Stomach (tissue), 9 donors: ENCODE measurements around the gene GHRL. TPM values are rescaled to one million over a fixed set of nuclear protein-coding genes. Genes with fewer than 3 reads are reported as not detected.

Experiments
- DNase-seq, 2 donors: peaks; one replicate each; pipeline versions ENCODE4 v3.0.0 to v3.0.0-alpha.2; 2013 to 2019
- H3K27ac ChIP-seq, 5 donors: fragments of 200-600 bp in 4 of 5; sonication (generic) in 4 of 5; one replicate each; pipeline ENCODE4 v1.5.1; 2013 to 2019; ENCODE audit warnings: mild to moderate bottlenecking in 1 of 5, moderate library complexity in 1 of 5
- H3K27me3 ChIP-seq, 3 donors: fragments of 200-600 bp; sonication (generic); one replicate each; pipeline ENCODE4 v1.5.1; 2017 to 2019; ENCODE audit warnings: mixed run types in 1 of 3
- H3K36me3 ChIP-seq, 4 donors: fragments of 200-600 bp; sonication (generic); 1 replicate in 3 of 4; 2 replicates in 1 of 4; pipeline ENCODE4 v1.5.1; 2016 to 2019
- H3K4me1 ChIP-seq, 4 donors: fragments of 200-600 bp; sonication (generic); one replicate each; pipeline ENCODE4 v1.5.1; 2016 to 2019
- H3K4me3 ChIP-seq, 4 donors: fragments of 200-600 bp; sonication (generic) in 3 of 4; one replicate each; pipeline ENCODE4 v1.5.1; 2016 to 2019; ENCODE audit warnings: mild to moderate bottlenecking in 1 of 4
- H3K9me3 ChIP-seq, 4 donors: fragments of 200-600 bp; sonication (generic); one replicate each; pipeline ENCODE4 v1.5.1; 2016 to 2019
- CTCF ChIP-seq, 7 experiments: fragments of 450-650 bp in 4 of 7; fragments of 200-600 bp in 3 of 7; sonication (generic) in 3 of 7; IDR thresholded peaks; one replicate each; pipeline ENCODE4 v1.5.1; 2016 to 2019; ENCODE audit warnings: antibody characterized with exemption in 7 of 7, control low read depth in 2 of 7, mild to moderate bottlenecking in 1 of 7
- EP300 ChIP-seq: sonication (generic); formaldehyde crosslinking; IDR thresholded peaks from one replicate; pipeline ENCODE4 v1.6.1; 2017; ENCODE audit warnings: antibody characterized with exemption
- POLR2A ChIP-seq, 4 donors: fragments of 450-650 bp; IDR thresholded peaks; one replicate each; pipeline ENCODE4 v1.6.1; 2016; ENCODE audit warnings: antibody characterized with exemption in 4 of 4, control low read depth in 2 of 4, mild to moderate bottlenecking in 1 of 4, moderate library complexity in 1 of 4
- POLR2AphosphoS5 ChIP-seq, 3 donors: sonication (generic); formaldehyde crosslinking; IDR thresholded peaks; one replicate each; pipeline ENCODE4 v1.6.1; 2016; ENCODE audit warnings: antibody characterized with exemption in 3 of 3
- WGBS, 5 donors: extraction: QIAGEN DNeasy Blood & Tissue Kit in 3 of 5; methylation state at CpG; one replicate each; pipeline versions ENCODE4 v1.1.5 to v1.1.7; 2013 to 2018; 5-methylcytosine and 5-hydroxymethylcytosine counted together
- intact Hi-C: fragments of 100-400 bp; cut with DNase I; formaldehyde crosslinking; loops from one replicate; pipeline ENCODE4 v1.15.1; 2023; ENCODE audit warnings: low total_unique reads
- polyA plus RNA-seq, 3 donors: library from polyadenylated mRNA; stranded (reverse); fragments of 200-250 nt; gene quantifications; one replicate each; pipeline ENCODE4 v1.2.3, GENCODE V29; 2013
- small RNA-seq, 4 donors: library from RNA; depleted of rRNA; stranded (forward); fragments of <200 nt; gene quantifications; one replicate each; pipeline ENCODE3, GENCODE V24; 2016
- total RNA-seq, 5 donors: library from RNA; depleted of rRNA; stranded (reverse); fragments of >200 nt; gene quantifications; one replicate each; pipeline versions ENCODE4 v1.1.0 to v1.2.3, GENCODE V29; 2014 to 2016
- donor health status: healthy with polysubstance abuse.
- donor health status: Bipolar disorder and iron deficiency.
- donor health status: healthy.

Gene GHRL
- total and polyA plus RNA-seq, 8 donors = 1.7 to 804 (median 253) TPM

GRCh38 chr3:10238345-10239183 is 54.2 kb downstream of the GHRL start:
- no peaks in the 10 kb centered on the region for H3K27me3 ChIP-seq
- no peak for TF ChIP-seq POLR2A (IDR thresholded peaks at IDR 0.05)
- no peak for TF ChIP-seq CTCF (IDR thresholded peaks at IDR 0.05)
- no peak for TF ChIP-seq EP300
- no peak for TF ChIP-seq POLR2AphosphoS5 (IDR thresholded peaks at IDR 0.05)
- H3K4me3 ChIP-seq = no peak overlapping the region
- peaks cover 8 to 73% (median 59%) of the 10 kb centered on the region in 4 donors for H3K36me3 ChIP-seq
- no peak for DNase-seq
- no peak overlapping the region for H3K27ac ChIP-seq
- peaks cover 0 to 8% (median 0%) of the 10 kb centered on the region in 4 donors for H3K4me1 ChIP-seq
- intact Hi-C loops = no loop called here
- WGBS, 5 donors = 85 to 91% (median 89%) methylated on average over 15 of the region's 15 CpGs
- H3K9me3 ChIP-seq = no peaks in the 10 kb centered on the region

Small RNAs within 50 kb of the gene (small RNA-seq; reads per million reads assigned to genes)
- gene MIR378B (0.20 to 0.46 (median 0.40) reads per million in 4 donors), gene RF02126 (0 reads per million in 4 donors)

Other genes starting within 250 kb of the GHRL start
- gene FANCD2OS, start 184.7 kb downstream of the GHRL start, total RNA-seq = not detected
- gene FANCD2OS, start 184.7 kb downstream of the GHRL start, polyA plus RNA-seq = not detected
- gene BRK1, start 177.3 kb downstream of the GHRL start, total RNA-seq = 100 to 1,000 TPM in 1 of 5 donors, 10 to 100 TPM in 4; 14.5 to 130 (median 51.9) TPM
- gene BRK1, start 177.3 kb downstream of the GHRL start, polyA plus RNA-seq = 100 to 1,000 TPM; 175 to 262 (median 218) TPM
- gene VHL, start 151.2 kb downstream of the GHRL start, total RNA-seq = 10 to 100 TPM; 30.8 to 66.8 (median 36.2) TPM
- 10 to 100 TPM; 19.4 to 23.0 (median 20.0) TPM for gene VHL, start 151.2 kb downstream of the GHRL start, polyA plus RNA-seq
- gene IRAK2, start 128.0 kb downstream of the GHRL start, total RNA-seq = 1 to 10 TPM in 3 of 5 donors, under 1 TPM in 1, not detected in 1; 0.45 to 6.2 (median 1.9) TPM
- gene IRAK2, start 128.0 kb downstream of the GHRL start, polyA plus RNA-seq = 1 to 10 TPM; 1.5 to 3.8 (median 3.2) TPM
- gene TATDN2, start 44.5 kb downstream of the GHRL start, total RNA-seq = 10 to 100 TPM; 15.2 to 37.5 (median 24.6) TPM
- gene TATDN2, start 44.5 kb downstream of the GHRL start, polyA plus RNA-seq = 10 to 100 TPM; 10.4 to 17.1 (median 14.4) TPM
- gene SEC13, start 28.2 kb upstream of the GHRL start, total RNA-seq = 100 to 1,000 TPM in 2 of 5 donors, 10 to 100 TPM in 3; 79.1 to 120 (median 91.0) TPM
- gene SEC13, start 28.2 kb upstream of the GHRL start, polyA plus RNA-seq = 100 to 1,000 TPM in 1 of 3 donors, 10 to 100 TPM in 2; 64.0 to 122 (median 99.7) TPM
- under 1 TPM in 1 of 5 donors, not detected in 4; 0.37 TPM for gene ATP2B2, start 212.6 kb upstream of the GHRL start, total RNA-seq
- under 1 TPM in 1 of 3 donors, not detected in 2; 0.03 TPM for gene ATP2B2, start 212.6 kb upstream of the GHRL start, polyA plus RNA-seq